ENCODE results near the gene KLK14.

The KLK14 gene

GRCh38 chr19:51082611-51083010 lies at the start of gene KLK14:
Gene KLK14, minus strand, starts transcription at chr19:51082887. Its CDS starts 273 bp downstream, at chr19:51082614.
- in situ Hi-C loops (cut with MboI; ENCODE audit: low pct_unique_long_range_greater_than_20kb, low sequenced_read_pairs, unreplicated experiment): no loop called here
- no peak for DNase-seq (ENCODE audit: low spot score)
- TF ChIP-seq, protein P1, sequence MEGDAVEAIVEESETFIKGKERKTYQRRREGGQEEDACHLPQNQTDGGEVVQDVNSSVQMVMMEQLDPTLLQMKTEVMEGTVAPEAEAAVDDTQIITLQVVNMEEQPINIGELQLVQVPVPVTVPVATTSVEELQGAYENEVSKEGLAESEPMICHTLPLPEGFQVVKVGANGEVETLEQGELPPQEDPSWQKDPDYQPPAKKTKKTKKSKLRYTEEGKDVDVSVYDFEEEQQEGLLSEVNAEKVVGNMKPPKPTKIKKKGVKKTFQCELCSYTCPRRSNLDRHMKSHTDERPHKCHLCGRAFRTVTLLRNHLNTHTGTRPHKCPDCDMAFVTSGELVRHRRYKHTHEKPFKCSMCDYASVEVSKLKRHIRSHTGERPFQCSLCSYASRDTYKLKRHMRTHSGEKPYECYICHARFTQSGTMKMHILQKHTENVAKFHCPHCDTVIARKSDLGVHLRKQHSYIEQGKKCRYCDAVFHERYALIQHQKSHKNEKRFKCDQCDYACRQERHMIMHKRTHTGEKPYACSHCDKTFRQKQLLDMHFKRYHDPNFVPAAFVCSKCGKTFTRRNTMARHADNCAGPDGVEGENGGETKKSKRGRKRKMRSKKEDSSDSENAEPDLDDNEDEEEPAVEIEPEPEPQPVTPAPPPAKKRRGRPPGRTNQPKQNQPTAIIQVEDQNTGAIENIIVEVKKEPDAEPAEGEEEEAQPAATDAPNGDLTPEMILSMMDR (IDR thresholded peaks at IDR 0.05; ENCODE audit: extremely low read depth, insufficient read depth, missing control alignments): no peak

DNA sequence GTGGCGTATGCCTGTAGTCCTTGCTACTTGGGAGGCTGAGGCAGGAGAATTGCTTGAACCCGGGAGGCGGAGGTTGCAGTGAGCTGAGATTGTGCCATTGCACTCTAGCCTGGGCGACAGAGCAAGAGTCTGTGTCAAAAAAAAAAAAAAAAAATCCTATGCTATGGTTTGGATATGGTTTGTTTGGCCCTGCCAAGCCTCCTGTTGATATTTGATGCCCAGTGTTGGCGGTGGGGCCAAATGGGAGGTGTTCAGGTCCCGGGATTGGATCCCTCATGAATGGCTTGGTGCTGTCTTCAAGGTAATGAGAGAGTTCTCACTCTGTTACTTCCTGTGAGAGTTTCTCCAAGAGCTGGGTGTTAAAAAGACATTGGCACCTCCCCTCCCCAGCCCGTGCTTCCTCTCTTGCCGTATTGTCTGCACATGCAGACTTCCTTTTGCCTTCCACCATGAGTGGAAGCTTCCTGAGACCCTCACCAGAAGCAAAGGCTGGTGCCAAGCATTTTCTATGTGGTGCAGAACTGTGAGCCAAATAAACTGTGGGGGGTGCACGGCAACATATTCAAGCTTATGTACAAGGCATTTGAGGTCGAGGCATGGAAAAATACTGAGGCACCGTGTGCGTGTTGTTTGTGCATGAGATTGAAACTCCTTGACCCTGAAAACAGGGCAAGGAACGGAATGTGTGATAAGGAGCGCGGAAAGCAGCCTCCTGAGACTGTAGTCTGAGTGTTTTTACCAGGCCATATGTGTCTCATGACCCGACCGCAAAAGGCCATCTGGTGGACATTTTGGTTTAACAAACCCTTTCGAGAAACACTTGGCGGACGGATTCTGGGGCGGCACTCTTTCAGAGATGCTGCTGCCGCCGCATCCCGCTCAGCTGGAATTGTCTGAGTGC lies 49.3 kb upstream of the KLK14 start:
- TF ChIP-seq, protein P1 (IDR thresholded peaks at IDR 0.05; ENCODE audit: extremely low read depth, insufficient read depth, missing control alignments): no peak
- no peak for DNase-seq (ENCODE audit: low spot score)
- in situ Hi-C loops (cut with MboI; ENCODE audit: low pct_unique_long_range_greater_than_20kb, low sequenced_read_pairs, unreplicated experiment): no loop called here

DNA sequence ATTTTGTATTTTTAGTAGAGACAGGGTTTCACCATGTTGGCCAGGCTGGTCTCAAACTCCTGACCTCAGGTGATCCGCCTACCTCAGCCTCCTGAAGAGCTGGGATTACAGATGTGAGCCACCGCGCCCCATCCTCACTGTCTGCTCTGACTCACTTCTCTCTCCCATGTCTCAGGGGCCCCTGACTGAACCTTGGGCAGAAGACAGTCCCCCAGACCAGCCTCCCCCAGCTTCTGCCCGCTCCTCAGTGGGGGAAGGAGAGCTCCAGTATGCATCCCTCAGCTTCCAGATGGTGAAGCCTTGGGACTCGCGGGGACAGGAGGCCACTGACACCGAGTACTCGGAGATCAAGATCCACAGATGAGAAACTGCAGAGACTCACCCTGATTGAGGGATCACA lies 47.0 kb upstream of the KLK14 start:
- in situ Hi-C loops (cut with MboI; ENCODE audit: low pct_unique_long_range_greater_than_20kb, low sequenced_read_pairs, unreplicated experiment): no loop called here
- TF ChIP-seq, protein P1 (IDR thresholded peaks at IDR 0.05; ENCODE audit: extremely low read depth, insufficient read depth, missing control alignments): no peak
- DNase-seq (ENCODE audit: low spot score): no peak

DNA sequence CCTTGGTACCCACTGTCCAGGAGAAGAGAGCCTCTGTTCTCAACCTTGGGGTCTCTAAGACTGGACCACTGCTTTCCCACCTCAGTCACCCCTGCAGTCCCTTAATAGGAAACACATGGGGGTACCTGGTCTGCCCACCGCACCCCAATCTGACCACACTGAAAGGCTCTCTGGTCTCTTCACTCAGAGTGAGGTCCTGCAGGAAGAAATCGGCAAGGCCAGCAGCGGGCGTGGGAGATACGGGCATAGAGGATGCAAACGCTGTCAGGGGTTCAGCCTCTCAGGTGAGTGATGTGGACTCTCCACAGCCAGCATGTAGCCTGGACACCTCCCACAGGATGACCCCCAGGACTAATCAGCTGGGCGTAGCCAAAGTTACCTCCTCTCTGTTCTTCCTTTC lies 45.5 kb upstream of the KLK14 start:
- DNase-seq (ENCODE audit: low spot score): no peak
- TF ChIP-seq, protein P1 (IDR thresholded peaks at IDR 0.05; ENCODE audit: extremely low read depth, insufficient read depth, missing control alignments): no peak
- in situ Hi-C loops (cut with MboI; ENCODE audit: low pct_unique_long_range_greater_than_20kb, low sequenced_read_pairs, unreplicated experiment): no loop called here

DNA sequence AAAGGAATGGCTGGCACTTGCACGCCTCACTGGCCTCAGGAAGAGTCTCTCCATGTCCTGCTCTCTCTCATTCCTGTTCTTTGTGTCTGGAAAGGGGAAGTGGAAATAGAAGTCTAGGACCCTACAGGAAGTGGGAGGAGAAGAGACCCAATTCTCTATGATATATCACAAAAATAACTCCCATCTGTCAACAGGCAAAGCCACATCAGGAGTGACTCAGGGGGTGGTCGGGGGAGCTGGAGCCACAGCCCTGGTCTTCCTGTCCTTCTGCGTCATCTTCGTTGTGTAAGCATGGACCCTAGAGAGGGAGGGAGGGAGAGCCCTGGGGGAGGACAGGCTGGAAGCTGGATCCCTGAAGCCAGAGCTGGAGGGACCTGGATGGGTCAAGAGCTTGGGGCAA lies 45.1 kb upstream of the KLK14 start:
- TF ChIP-seq, protein P1 (IDR thresholded peaks at IDR 0.05; ENCODE audit: extremely low read depth, insufficient read depth, missing control alignments): no peak
- no peak for DNase-seq (ENCODE audit: low spot score)
- in situ Hi-C loops (cut with MboI; ENCODE audit: low pct_unique_long_range_greater_than_20kb, low sequenced_read_pairs, unreplicated experiment): no loop called here

DNA sequence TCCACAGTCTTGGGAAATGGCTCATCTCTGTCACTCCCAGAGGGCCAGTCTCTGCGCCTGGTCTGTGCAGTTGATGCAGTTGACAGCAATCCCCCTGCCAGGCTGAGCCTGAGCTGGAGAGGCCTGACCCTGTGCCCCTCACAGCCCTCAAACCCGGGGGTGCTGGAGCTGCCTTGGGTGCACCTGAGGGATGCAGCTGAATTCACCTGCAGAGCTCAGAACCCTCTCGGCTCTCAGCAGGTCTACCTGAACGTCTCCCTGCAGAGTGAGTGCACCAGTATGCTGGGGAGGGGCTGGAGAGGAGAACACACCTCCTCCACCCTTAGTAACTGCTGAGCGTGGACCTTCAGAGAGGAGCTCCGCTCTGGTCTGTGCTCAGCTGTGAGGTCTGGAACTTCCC lies 44.3 kb upstream of the KLK14 start:
- no peak for DNase-seq (ENCODE audit: low spot score)
- TF ChIP-seq, protein P1 (IDR thresholded peaks at IDR 0.05; ENCODE audit: extremely low read depth, insufficient read depth, missing control alignments): no peak
- in situ Hi-C loops (cut with MboI; ENCODE audit: low pct_unique_long_range_greater_than_20kb, low sequenced_read_pairs, unreplicated experiment): no loop called here

Measured in GM13977 (cell line).